Liver (tissue), 9 donors: Measurements from ENCODE around the gene INO80. TPM values are rescaled to one million over a fixed set of nuclear protein-coding genes. Genes with fewer than 3 reads are reported as not detected.

Experiments used
- DNase-seq: peaks from one replicate; pipeline ENCODE4 v3.0.0-alpha.2; 2017; ENCODE audit warnings: low spot score
- H3K27ac ChIP-seq, 2 donors: one replicate each; pipeline ENCODE4 v1.7.0; 2013; ENCODE audit warnings: inconsistent platforms in 2 of 2, low read length in 2 of 2, control low read depth in 1 of 2, low read depth in 1 of 2, mild to moderate bottlenecking in 1 of 2
- H3K27me3 ChIP-seq, 4 donors: one replicate each; pipeline versions ENCODE4 v1.6.1 to v1.7.0; 2013; ENCODE audit warnings: low read length in 3 of 4, inconsistent platforms in 1 of 4, mild to moderate bottlenecking in 1 of 4, moderate library complexity in 1 of 4; ENCODE audit not compliant: control insufficient read depth in 4 of 4, insufficient read depth in 4 of 4
- H3K36me3 ChIP-seq, 4 donors: one replicate each; pipeline versions ENCODE4 v1.6.1 to v1.7.0; 2013; ENCODE audit warnings: low read length in 3 of 4, mild to moderate bottlenecking in 3 of 4, low read depth in 1 of 4, moderate library complexity in 1 of 4; ENCODE audit not compliant: control insufficient read depth in 4 of 4, insufficient read depth in 3 of 4
- H3K4me1 ChIP-seq, 4 donors: one replicate each; pipeline versions ENCODE4 v1.6.1 to v1.7.0; 2013; ENCODE audit warnings: low read length in 3 of 4, mild to moderate bottlenecking in 3 of 4, moderate library complexity in 1 of 4; ENCODE audit not compliant: control insufficient read depth in 4 of 4, insufficient read depth in 4 of 4
- H3K4me3 ChIP-seq, 3 donors: one replicate each; pipeline versions ENCODE4 v1.6.1 to v1.7.0; 2013; ENCODE audit warnings: low read length in 3 of 3, control low read depth in 1 of 3, low read depth in 1 of 3, mild to moderate bottlenecking in 1 of 3
- H3K9ac ChIP-seq, 2 donors: one replicate each; pipeline ENCODE4 v1.7.0; 2013; ENCODE audit warnings: low read length in 2 of 2, mild to moderate bottlenecking in 2 of 2, moderate library complexity in 2 of 2, control low read depth in 1 of 2, low read depth in 1 of 2
- H3K9me3 ChIP-seq, 4 donors: one replicate each; pipeline versions ENCODE4 v1.6.1 to v1.7.0; 2013; ENCODE audit warnings: low read length in 3 of 4; ENCODE audit not compliant: control insufficient read depth in 4 of 4
- CTCF ChIP-seq: fragments of 150-350 bp; IDR thresholded peaks from 2 replicates; pipeline ENCODE4 v1.5.1; 2017; ENCODE audit warnings: improper control_type of control experiment, low read depth, low read length; ENCODE audit not compliant: missing input control
- EGR1 ChIP-seq, 2 donors: IDR thresholded peaks; 2 replicates each; pipeline ENCODE4 v1.6.1; 2016 to 2018; ENCODE audit warnings: antibody characterized with exemption in 2 of 2, low read depth in 2 of 2
- FOXA1 ChIP-seq: IDR thresholded peaks from 2 replicates; pipeline ENCODE4 v1.6.1; 2016; ENCODE audit warnings: antibody characterized with exemption
- FOXA2 ChIP-seq: IDR thresholded peaks from 2 replicates; pipeline ENCODE4 v1.6.1; 2016; ENCODE audit warnings: antibody characterized with exemption
- GABPA ChIP-seq, 2 donors: IDR thresholded peaks in 1 of 2; conservative IDR thresholded peaks in 1 of 2; 2 replicates each; pipeline ENCODE4 v1.6.1; 2016; ENCODE audit warnings: antibody characterized with exemption in 2 of 2, mild to moderate bottlenecking in 1 of 2, moderate library complexity in 1 of 2
- HNF4A ChIP-seq, 2 donors: conservative IDR thresholded peaks; 2 replicates each; pipeline ENCODE4 v1.6.1; 2016; ENCODE audit warnings: antibody characterized with exemption in 2 of 2, mild to moderate bottlenecking in 2 of 2
- HNF4G ChIP-seq: IDR thresholded peaks from 2 replicates; pipeline ENCODE4 v1.6.1; 2016; ENCODE audit warnings: antibody characterized with exemption
- MAX ChIP-seq: IDR thresholded peaks from 2 replicates; pipeline ENCODE4 v1.6.1; 2016; ENCODE audit warnings: antibody characterized with exemption
- NR2F2 ChIP-seq: IDR thresholded peaks from 2 replicates; pipeline ENCODE4 v1.6.1; 2016; ENCODE audit warnings: antibody characterized with exemption
- REST ChIP-seq: IDR thresholded peaks from 2 replicates; pipeline ENCODE4 v1.6.1; 2016; ENCODE audit warnings: antibody characterized with exemption, mild to moderate bottlenecking
- RXRA ChIP-seq, 2 donors: IDR thresholded peaks; 2 replicates each; pipeline ENCODE4 v1.6.1; 2017 to 2018; ENCODE audit warnings: antibody characterized with exemption in 2 of 2, mild to moderate bottlenecking in 1 of 2
- SP1 ChIP-seq: IDR thresholded peaks from 2 replicates; pipeline ENCODE4 v1.6.1; 2018; ENCODE audit warnings: antibody characterized with exemption, mild to moderate bottlenecking
- TAF1 ChIP-seq: conservative IDR thresholded peaks from 2 replicates; pipeline ENCODE4 v1.6.1; 2016; ENCODE audit warnings: antibody characterized with exemption, mild to moderate bottlenecking
- YY1 ChIP-seq: IDR thresholded peaks from 2 replicates; pipeline ENCODE4 v1.6.1; 2016; ENCODE audit warnings: antibody characterized with exemption, mild to moderate bottlenecking
- ZBTB33 ChIP-seq: IDR thresholded peaks from 2 replicates; pipeline ENCODE4 v1.6.1; 2016; ENCODE audit warnings: antibody characterized with exemption
- WGBS: extraction: QIAGEN DNeasy Blood & Tissue Kit; methylation state at CpG from one replicate; pipeline ENCODE4 v1.1.7; 2013; 5-methylcytosine and 5-hydroxymethylcytosine counted together
- polyA plus RNA-seq, 2 donors: library from polyadenylated mRNA; stranded (reverse) in 1 of 2; unstranded in 1 of 2; fragments of 200-250 nt in 1 of 2; fragments of >200 nt in 1 of 2; fragmentation: Nextera tagmentation in 1 of 2; extraction: Ambion mirVana in 1 of 2; gene quantifications; one replicate each; pipeline versions ENCODE4 v1.2.1 to v1.2.3, GENCODE V29; 2013 to 2015
- total RNA-seq, 2 donors: library from RNA; depleted of rRNA; stranded (reverse); fragments of >200 nt; gene quantifications; one replicate each; pipeline ENCODE4 v1.2.3, GENCODE V29; 2014
- donor health status: healthy.
- donor health status: healthy.
- donor health status: healthy.
- donor health status: healthy.
- donor health status: healthy.

INO80 gene
- total and polyA plus RNA-seq, 4 donors: 3.2 to 19.7 (median 9.4) TPM

GRCh38 chr15:40988156-40988555 lies 127.9 kb downstream of the INO80 start:
- no peak for DNase-seq
- no peak for TF ChIP-seq MAX
- no peak for TF ChIP-seq HNF4A (conservative IDR thresholded peaks at IDR 0.05)
- no peak for TF ChIP-seq SP1
- TF ChIP-seq RXRA (IDR thresholded peaks at IDR 0.05): no peak
- TF ChIP-seq GABPA (IDR thresholded peaks at IDR 0.05 in 1 of 2, conservative IDR thresholded peaks at IDR 0.05 in 1 of 2): no peak
- no peak for TF ChIP-seq HNF4G
- H3K27ac ChIP-seq: no peak overlapping the region
- H3K27me3 ChIP-seq: no peaks in the 10 kb centered on the region
- H3K9me3 ChIP-seq: no peaks in the 10 kb centered on the region
- 96% methylated on average over 4 of the region's 4 CpGs for WGBS
- H3K9ac ChIP-seq: no peak overlapping the region
- peaks cover 5 to 42% (median 39%) of the 10 kb centered on the region in 4 donors for H3K36me3 ChIP-seq
- no peaks in the 10 kb centered on the region for H3K4me1 ChIP-seq
- H3K4me3 ChIP-seq: no peak overlapping the region

GRCh38 chr15:40986820-40987219 lies 129.3 kb downstream of the INO80 start:
- no peak overlapping the region for H3K4me3 ChIP-seq
- no peaks in the 10 kb centered on the region for H3K4me1 ChIP-seq
- H3K27me3 ChIP-seq: no peaks in the 10 kb centered on the region
- no peaks in the 10 kb centered on the region for H3K9me3 ChIP-seq
- TF ChIP-seq CTCF (no peak), YY1 (no peak), GABPA (IDR thresholded peaks at IDR 0.05 in 1 of 2, conservative IDR thresholded peaks at IDR 0.05 in 1 of 2) (no peak), NR2F2 (no peak), TAF1 (no peak), REST (no peak)
- 90% methylated on average over 7 of the region's 7 CpGs for WGBS
- H3K27ac ChIP-seq: no peak overlapping the region
- DNase-seq: no peak
- H3K9ac ChIP-seq: no peak overlapping the region
- peaks cover 5 to 52% (median 51%) of the 10 kb centered on the region in 4 donors for H3K36me3 ChIP-seq

- 94% methylated on average over 6 of the region's 6 CpGs for WGBS
- TF ChIP-seq RXRA (IDR thresholded peaks at IDR 0.05): no peak
- TF ChIP-seq SP1: no peak
- TF ChIP-seq HNF4G: no peak
- no peak for TF ChIP-seq FOXA2
- TF ChIP-seq MAX: no peak
- no peak for TF ChIP-seq GABPA (IDR thresholded peaks at IDR 0.05 in 1 of 2, conservative IDR thresholded peaks at IDR 0.05 in 1 of 2)
- no peak for TF ChIP-seq ZBTB33
- TF ChIP-seq TAF1: no peak
- TF ChIP-seq FOXA1: no peak
- no peak for TF ChIP-seq EGR1 (IDR thresholded peaks at IDR 0.05; ENCODE audit: low read depth in 2 of 2)
- no peak for TF ChIP-seq CTCF
Measured at GRCh38 chr15:40985541-40986330, 130.3 kb downstream of the INO80 start.

More at GRCh38 chr15:40985541-40986330, 130.3 kb downstream of the INO80 start:
- Histone ChIP-seq H3K36me3 (peaks cover 9 to 63% (median 60%) of the 10 kb centered on the region in 4 donors), H3K4me1 (no peaks in the 10 kb centered on the region), H3K27ac (no peak overlapping the region), H3K9me3 (no peaks in the 10 kb centered on the region), H3K4me3 (no peak overlapping the region), H3K9ac (no peak overlapping the region), H3K27me3 (no peaks in the 10 kb centered on the region)
- DNase-seq: no peak
